Tibial nerve (tissue), 4 donors: ENCODE results near the gene ZCCHC7. TPM values are rescaled to one million over a fixed set of nuclear protein-coding genes. Genes with fewer than 3 reads are reported as not detected.

Experiments
- DNase-seq, 2 donors: peaks; one replicate each; pipeline ENCODE4 v3.0.0-alpha.2; 2019; ENCODE audit warnings: low spot score in 2 of 2
- H3K27ac ChIP-seq, 4 donors: fragments of 200-600 bp; sonication (generic) in 3 of 4; one replicate each; pipeline ENCODE4 v1.5.1; 2017 to 2019; ENCODE audit warnings: mild to moderate bottlenecking in 1 of 4
- H3K27me3 ChIP-seq, 2 donors: fragments of 200-600 bp; sonication (generic) in 1 of 2; one replicate each; pipeline versions ENCODE4 v1.5.1 to v1.6.0; 2017 to 2019
- H3K36me3 ChIP-seq, 3 donors: fragments of 200-600 bp; sonication (generic); one replicate each; pipeline ENCODE4 v1.5.1; 2018 to 2019
- H3K4me1 ChIP-seq, 4 donors: fragments of 200-600 bp; sonication (generic) in 3 of 4; one replicate each; pipeline ENCODE4 v1.5.1; 2017 to 2019
- H3K4me3 ChIP-seq, 4 donors: fragments of 200-600 bp; sonication (generic) in 3 of 4; one replicate each; pipeline ENCODE4 v1.5.1; 2017 to 2019; ENCODE audit warnings: mild to moderate bottlenecking in 1 of 4, moderate library complexity in 1 of 4
- H3K9me3 ChIP-seq, 4 donors: fragments of 200-600 bp; sonication (generic) in 3 of 4; one replicate each; pipeline ENCODE4 v1.5.1; 2017 to 2019
- EP300 ChIP-seq, 2 donors: sonication (generic); formaldehyde crosslinking; IDR thresholded peaks; one replicate each; pipeline ENCODE4 v1.6.1; 2017; ENCODE audit warnings: antibody characterized with exemption in 2 of 2, mild to moderate bottlenecking in 1 of 2
- POLR2A ChIP-seq, 2 donors: fragments of 450-650 bp; IDR thresholded peaks; one replicate each; pipeline ENCODE4 v1.6.1; 2017; ENCODE audit warnings: antibody characterized with exemption in 2 of 2, mild to moderate bottlenecking in 2 of 2, moderate library complexity in 2 of 2
- WGBS, 2 donors: methylation state at CpG; one replicate each; pipeline ENCODE4 v1.1.5; 2018; 5-methylcytosine and 5-hydroxymethylcytosine counted together
- total RNA-seq, 4 donors: library from RNA; depleted of rRNA; stranded (reverse); fragments of >200 nt; gene quantifications; one replicate each; pipeline ENCODE4 v1.1.0, GENCODE V29; 2016
- TF ChIP-seq, protein P1 (sequence below), 5 experiments: fragments of 200-600 bp in 3 of 5; fragments of 450-650 bp in 2 of 5; sonication (generic) in 3 of 5; IDR thresholded peaks; one replicate each; pipeline ENCODE4 v1.5.1; 2016 to 2019; ENCODE audit warnings: antibody characterized with exemption in 5 of 5, mild to moderate bottlenecking in 3 of 5, moderate library complexity in 2 of 5

ZCCHC7 gene
- total RNA-seq, 4 donors from 2014 or later: 11.8 to 24.7 (median 18.3) TPM

DNA sequence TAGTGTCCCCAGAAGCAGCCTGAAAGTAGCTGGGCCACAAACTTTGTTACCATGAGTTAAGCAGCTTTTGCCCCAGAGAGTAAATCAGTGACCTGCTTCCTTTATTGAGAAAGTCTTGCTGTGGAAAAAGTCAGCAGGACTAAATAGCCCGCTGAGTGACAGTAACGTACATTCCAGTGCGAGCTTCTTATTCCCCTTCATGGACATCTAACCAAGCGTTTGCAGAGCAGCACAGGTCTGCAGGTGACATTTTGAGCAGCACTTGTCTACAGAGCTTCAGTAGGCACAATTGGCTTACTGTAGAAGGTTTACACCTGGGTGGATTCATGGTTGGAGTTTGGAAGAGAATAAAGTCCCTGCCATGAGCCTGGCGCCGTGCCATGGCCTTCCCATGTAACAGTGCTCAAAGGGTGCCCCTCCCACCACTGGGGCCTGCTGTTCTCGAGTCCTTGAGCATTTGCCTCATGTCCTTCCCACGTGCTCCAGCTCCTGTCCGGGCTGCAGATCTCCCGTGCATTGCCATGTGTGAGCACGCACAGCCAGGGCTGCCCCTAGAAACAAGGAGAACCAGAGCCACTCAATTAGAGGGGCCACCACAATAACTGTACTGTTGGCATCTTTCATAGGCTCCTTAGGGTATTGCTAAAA, 260.8 kb downstream of the ZCCHC7 start:
- no peaks in the 10 kb centered on the region for H3K4me1 ChIP-seq
- peaks cover 0 to 13% (median 0%) of the 10 kb centered on the region in 3 donors for H3K36me3 ChIP-seq
- H3K9me3 ChIP-seq: no peaks in the 10 kb centered on the region
- 83 to 91% methylated on average over 11 of the region's 11 CpGs for WGBS, 2 donors
- no peaks in the 10 kb centered on the region for H3K27me3 ChIP-seq
- TF ChIP-seq EP300 (IDR thresholded peaks at IDR 0.05) (no peak), POLR2A (IDR thresholded peaks at IDR 0.05) (no peak)
- TF ChIP-seq, protein P1, sequence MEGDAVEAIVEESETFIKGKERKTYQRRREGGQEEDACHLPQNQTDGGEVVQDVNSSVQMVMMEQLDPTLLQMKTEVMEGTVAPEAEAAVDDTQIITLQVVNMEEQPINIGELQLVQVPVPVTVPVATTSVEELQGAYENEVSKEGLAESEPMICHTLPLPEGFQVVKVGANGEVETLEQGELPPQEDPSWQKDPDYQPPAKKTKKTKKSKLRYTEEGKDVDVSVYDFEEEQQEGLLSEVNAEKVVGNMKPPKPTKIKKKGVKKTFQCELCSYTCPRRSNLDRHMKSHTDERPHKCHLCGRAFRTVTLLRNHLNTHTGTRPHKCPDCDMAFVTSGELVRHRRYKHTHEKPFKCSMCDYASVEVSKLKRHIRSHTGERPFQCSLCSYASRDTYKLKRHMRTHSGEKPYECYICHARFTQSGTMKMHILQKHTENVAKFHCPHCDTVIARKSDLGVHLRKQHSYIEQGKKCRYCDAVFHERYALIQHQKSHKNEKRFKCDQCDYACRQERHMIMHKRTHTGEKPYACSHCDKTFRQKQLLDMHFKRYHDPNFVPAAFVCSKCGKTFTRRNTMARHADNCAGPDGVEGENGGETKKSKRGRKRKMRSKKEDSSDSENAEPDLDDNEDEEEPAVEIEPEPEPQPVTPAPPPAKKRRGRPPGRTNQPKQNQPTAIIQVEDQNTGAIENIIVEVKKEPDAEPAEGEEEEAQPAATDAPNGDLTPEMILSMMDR (IDR thresholded peaks at IDR 0.05): no peak
- DNase-seq: no peak
- no peak overlapping the region for H3K27ac ChIP-seq
- H3K4me3 ChIP-seq: no peak overlapping the region

DNA sequence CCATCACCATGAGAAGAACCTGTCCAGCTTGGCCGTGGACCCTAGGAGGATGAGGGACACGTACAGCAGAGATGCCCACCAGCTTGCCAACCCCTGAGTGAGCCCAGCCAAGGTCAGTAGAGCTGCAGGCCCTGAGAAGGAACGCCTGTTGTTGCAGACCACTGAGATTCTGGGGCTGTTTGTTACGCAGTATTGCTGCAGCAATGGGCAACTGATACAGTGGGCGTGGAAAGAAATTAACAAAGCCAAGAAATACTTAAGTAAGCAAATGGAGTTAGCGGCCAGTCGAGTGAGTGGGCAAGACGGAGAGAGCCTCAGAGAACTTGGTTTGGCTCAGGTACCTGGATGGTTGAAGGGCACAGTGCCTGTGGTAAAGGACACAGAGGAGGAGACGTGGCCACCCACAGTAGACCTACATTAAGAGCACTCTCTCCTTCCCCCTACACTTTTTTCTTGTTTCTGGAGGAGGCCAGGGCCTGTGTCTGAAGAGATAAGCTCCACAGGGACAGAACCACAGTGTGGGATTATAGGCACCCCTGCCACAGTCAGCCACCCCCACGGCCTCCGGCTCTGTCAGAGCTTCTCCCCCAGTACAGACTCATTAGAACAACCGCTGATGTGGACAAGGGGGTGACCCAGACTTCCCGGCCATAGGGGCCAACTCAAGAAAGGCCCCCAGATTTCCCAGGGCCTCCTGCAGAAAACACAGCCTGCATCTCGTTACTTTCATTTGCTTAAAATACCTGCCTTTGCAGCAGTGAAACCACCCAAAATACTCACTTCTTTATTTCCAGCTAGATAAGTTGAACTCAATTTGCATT, 262.0 kb downstream of the ZCCHC7 start:
- H3K9me3 ChIP-seq: no peaks in the 10 kb centered on the region
- H3K36me3 ChIP-seq: peaks cover 0 to 13% (median 0%) of the 10 kb centered on the region in 3 donors
- WGBS, 2 donors: 72 to 87% methylated on average over 14 of the region's 14 CpGs
- DNase-seq: no peak
- TF ChIP-seq EP300 (IDR thresholded peaks at IDR 0.05) (no peak), POLR2A (IDR thresholded peaks at IDR 0.05) (no peak)
- TF ChIP-seq, protein P1 (IDR thresholded peaks at IDR 0.05): no peak
- no peaks in the 10 kb centered on the region for H3K4me1 ChIP-seq
- no peak overlapping the region for H3K4me3 ChIP-seq
- H3K27me3 ChIP-seq: no peaks in the 10 kb centered on the region
- no peak overlapping the region for H3K27ac ChIP-seq

DNA sequence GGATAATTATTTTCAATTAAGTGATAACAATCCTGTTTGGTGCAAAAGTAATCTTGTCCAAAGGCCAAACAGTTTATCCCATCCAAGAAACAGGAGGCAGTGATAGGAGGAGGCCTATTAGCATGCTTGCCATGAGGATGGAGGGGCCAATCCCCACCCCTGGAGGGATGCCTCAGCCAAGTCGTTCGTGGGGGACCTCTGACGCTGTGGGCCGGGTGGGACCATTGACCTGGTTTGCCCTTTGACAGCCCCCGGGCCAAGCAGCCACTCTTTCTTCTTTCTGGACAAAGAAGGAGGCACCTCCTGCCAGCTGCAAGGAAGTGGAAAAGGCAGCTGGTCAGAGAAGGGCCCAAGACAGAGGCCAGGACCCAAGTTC, 262.6 kb downstream of the ZCCHC7 start:
- 29 to 42% methylated on average over 5 of the region's 5 CpGs for WGBS, 2 donors
- Histone ChIP-seq H3K27me3 (no peaks in the 10 kb centered on the region), H3K27ac (no peak overlapping the region), H3K36me3 (peaks cover 0 to 13% (median 0%) of the 10 kb centered on the region in 3 donors), H3K9me3 (no peaks in the 10 kb centered on the region), H3K4me1 (no peaks in the 10 kb centered on the region), H3K4me3 (no peak overlapping the region)
- TF ChIP-seq POLR2A (IDR thresholded peaks at IDR 0.05): no peak
- TF ChIP-seq, protein P1 (IDR thresholded peaks at IDR 0.05): no peak
- TF ChIP-seq EP300 (IDR thresholded peaks at IDR 0.05): no peak
- no peak for DNase-seq

DNA sequence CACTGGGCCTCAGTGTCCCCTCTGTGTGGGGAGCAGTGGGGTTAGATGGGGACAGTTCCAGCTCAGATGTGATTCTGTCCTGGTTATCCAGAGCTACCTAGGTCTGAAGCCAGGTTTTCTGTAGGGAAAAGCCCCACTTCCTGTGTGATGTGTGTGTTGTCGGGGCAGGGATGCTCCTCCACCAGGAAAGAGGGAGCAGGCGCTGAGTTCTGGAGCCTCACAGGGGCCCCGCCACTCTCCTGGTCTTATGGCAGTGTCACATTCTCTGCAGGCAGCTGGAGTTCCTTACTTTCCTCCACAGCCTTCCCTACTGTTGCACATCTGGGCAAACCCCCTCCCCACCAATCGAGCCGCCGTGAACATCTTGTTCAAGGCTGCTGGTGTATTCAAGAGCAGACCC, 263.0 kb downstream of the ZCCHC7 start:
- TF ChIP-seq, protein P1 (IDR thresholded peaks at IDR 0.05): no peak
- no peak for TF ChIP-seq EP300 (IDR thresholded peaks at IDR 0.05)
- TF ChIP-seq POLR2A (IDR thresholded peaks at IDR 0.05): no peak
- no peak overlapping the region for H3K4me3 ChIP-seq
- H3K27ac ChIP-seq: no peak overlapping the region
- peaks cover 0 to 13% (median 0%) of the 10 kb centered on the region in 3 donors for H3K36me3 ChIP-seq
- no peaks in the 10 kb centered on the region for H3K9me3 ChIP-seq
- no peaks in the 10 kb centered on the region for H3K27me3 ChIP-seq
- H3K4me1 ChIP-seq: no peaks in the 10 kb centered on the region
- WGBS, 2 donors: 74 to 78% methylated on average over 6 of the region's 6 CpGs
- DNase-seq: no peak
